Hepatocyte (in vitro differentiated cells): Measurements from ENCODE around the gene EPS8L3.

Experiments
- EZH2phosphoT487 ChIP-seq: fragments of 200-600 bp; sonication (generic); IDR thresholded peaks from one replicate; pipeline ENCODE4 v1.6.1; 2018; ENCODE audit warnings: antibody characterized with exemption, mild to moderate bottlenecking, low read depth, moderate library complexity; ENCODE audit not compliant: unreplicated experiment, severe bottlenecking
- TF ChIP-seq, protein P1 (sequence below): fragments of 200-600 bp; sonication (generic); IDR thresholded peaks from 2 replicates; pipeline ENCODE4 v1.5.1; 2016; ENCODE audit warnings: antibody characterized with exemption, mild to moderate bottlenecking; ENCODE audit not compliant: poor library complexity

DNA sequence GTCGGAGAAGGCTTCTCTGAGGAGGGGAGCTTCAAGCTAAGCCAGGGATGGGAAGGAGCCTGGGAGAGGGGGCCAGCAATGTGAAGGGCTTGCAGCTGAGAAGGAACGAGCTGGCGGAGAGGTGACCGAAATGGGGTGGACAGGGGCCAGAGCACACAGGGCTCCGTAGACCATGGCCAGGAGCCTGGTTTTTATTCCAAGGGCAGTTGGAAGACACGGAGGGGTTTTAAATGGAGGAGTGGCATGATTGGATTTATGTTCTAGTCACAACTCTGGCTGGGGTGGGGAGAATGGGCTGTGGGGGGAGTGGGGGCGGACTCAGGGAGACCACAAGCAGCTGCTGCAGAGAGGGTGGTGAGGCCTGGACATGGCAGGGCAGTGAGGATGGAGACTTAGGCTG, 5.1 kb upstream of the EPS8L3 start:
- TF ChIP-seq, protein P1, sequence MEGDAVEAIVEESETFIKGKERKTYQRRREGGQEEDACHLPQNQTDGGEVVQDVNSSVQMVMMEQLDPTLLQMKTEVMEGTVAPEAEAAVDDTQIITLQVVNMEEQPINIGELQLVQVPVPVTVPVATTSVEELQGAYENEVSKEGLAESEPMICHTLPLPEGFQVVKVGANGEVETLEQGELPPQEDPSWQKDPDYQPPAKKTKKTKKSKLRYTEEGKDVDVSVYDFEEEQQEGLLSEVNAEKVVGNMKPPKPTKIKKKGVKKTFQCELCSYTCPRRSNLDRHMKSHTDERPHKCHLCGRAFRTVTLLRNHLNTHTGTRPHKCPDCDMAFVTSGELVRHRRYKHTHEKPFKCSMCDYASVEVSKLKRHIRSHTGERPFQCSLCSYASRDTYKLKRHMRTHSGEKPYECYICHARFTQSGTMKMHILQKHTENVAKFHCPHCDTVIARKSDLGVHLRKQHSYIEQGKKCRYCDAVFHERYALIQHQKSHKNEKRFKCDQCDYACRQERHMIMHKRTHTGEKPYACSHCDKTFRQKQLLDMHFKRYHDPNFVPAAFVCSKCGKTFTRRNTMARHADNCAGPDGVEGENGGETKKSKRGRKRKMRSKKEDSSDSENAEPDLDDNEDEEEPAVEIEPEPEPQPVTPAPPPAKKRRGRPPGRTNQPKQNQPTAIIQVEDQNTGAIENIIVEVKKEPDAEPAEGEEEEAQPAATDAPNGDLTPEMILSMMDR, result no peak
- TF ChIP-seq EZH2phosphoT487, result no peak
